Activated T-helper 17 cell treated with anti-CD3 and anti-CD28 coated beads, Interleukin-2, amount 50 U/mL, for 72 hours (primary cell): ENCODE data around the gene SYT7. TPM values are rescaled to one million over a fixed set of nuclear protein-coding genes. Genes with fewer than 3 reads are reported as not detected.

Experiments used
- ATAC-seq: fragments of 150-1000 bp; cut with Tn5 transposase; replicated peaks from 2 replicates; pipeline ENCODE4 v1.10.0; 2021; ENCODE audit warnings: mild to moderate bottlenecking, moderate library complexity
- H3K27ac Mint-ChIP-seq: one replicate; pipeline ENCODE4 v1.8.0; 2022; ENCODE audit warnings: mixed read lengths
- H3K27me3 Mint-ChIP-seq: one replicate; pipeline ENCODE4 v1.8.0; 2022; ENCODE audit warnings: mixed read lengths
- H3K36me3 Mint-ChIP-seq: one replicate; pipeline ENCODE4 v1.8.0; 2022; ENCODE audit warnings: low read depth, mild to moderate bottlenecking, mixed read lengths
- H3K4me1 Mint-ChIP-seq: one replicate; pipeline ENCODE4 v1.8.0; 2022; ENCODE audit warnings: mixed read lengths
- H3K4me3 Mint-ChIP-seq: one replicate; pipeline ENCODE4 v1.8.0; 2022; ENCODE audit warnings: mild to moderate bottlenecking, mixed read lengths
- H3K9me3 Mint-ChIP-seq: one replicate; pipeline ENCODE4 v1.8.0; 2022; ENCODE audit warnings: mixed read lengths
- total RNA-seq, 2 donors: library from RNA; stranded (reverse); gene quantifications; one replicate each; pipeline ENCODE4 v1.2.3, GENCODE V29; 2022

Gene SYT7
- total RNA-seq, 2 donors from 2014 or later = 0.19 TPM; not detected in 1

GRCh38 chr11:61598374-61598773 is 17.5 kb upstream of the SYT7 start:
- Mint-ChIP-seq H3K27me3 (peaks cover 27% of the 10 kb centered on the region), H3K36me3 (no peaks in the 10 kb centered on the region), H3K4me3 (no peak overlapping the region), H3K27ac (no peak overlapping the region), H3K4me1 (no peaks in the 10 kb centered on the region), H3K9me3 (no peaks in the 10 kb centered on the region)
- ATAC-seq = no peak

GRCh38 chr11:61596990-61597389 is 16.1 kb upstream of the SYT7 start:
- Mint-ChIP-seq H3K4me1 (no peaks in the 10 kb centered on the region), H3K4me3 (no peak overlapping the region), H3K27ac (no peak overlapping the region), H3K27me3 (peaks cover 35% of the 10 kb centered on the region), H3K36me3 (no peaks in the 10 kb centered on the region), H3K9me3 (no peaks in the 10 kb centered on the region)
- ATAC-seq = no peak

GRCh38 chr11:61596542-61596941 is 15.7 kb upstream of the SYT7 start:
- ATAC-seq = no peak
- H3K27me3 Mint-ChIP-seq = peaks cover 40% of the 10 kb centered on the region
- no peak overlapping the region for H3K4me3 Mint-ChIP-seq
- no peaks in the 10 kb centered on the region for H3K9me3 Mint-ChIP-seq
- no peak overlapping the region for H3K27ac Mint-ChIP-seq
- no peaks in the 10 kb centered on the region for H3K4me1 Mint-ChIP-seq
- H3K36me3 Mint-ChIP-seq = no peaks in the 10 kb centered on the region

GRCh38 chr11:61594907-61595257 is 14.0 kb upstream of the SYT7 start:
- ATAC-seq = no peak
- Mint-ChIP-seq H3K27me3 (peaks cover 40% of the 10 kb centered on the region), H3K27ac (no peak overlapping the region), H3K4me3 (no peak overlapping the region), H3K9me3 (no peaks in the 10 kb centered on the region), H3K36me3 (no peaks in the 10 kb centered on the region), H3K4me1 (no peaks in the 10 kb centered on the region)

- no peaks in the 10 kb centered on the region for H3K36me3 Mint-ChIP-seq
Observed at GRCh38 chr11:61593151-61593550, 12.3 kb upstream of the SYT7 start.

GRCh38 chr11:61592176-61592575 is 11.3 kb upstream of the SYT7 start:
- Mint-ChIP-seq H3K9me3 (no peaks in the 10 kb centered on the region), H3K36me3 (no peaks in the 10 kb centered on the region), H3K27ac (no peak overlapping the region), H3K27me3 (peaks cover 35% of the 10 kb centered on the region), H3K4me1 (peaks cover 6% of the 10 kb centered on the region), H3K4me3 (no peak overlapping the region)
- ATAC-seq = no peak

More at GRCh38 chr11:61593151-61593550, 12.3 kb upstream of the SYT7 start:
- no peak overlapping the region for H3K4me3 Mint-ChIP-seq
- H3K27me3 Mint-ChIP-seq = peaks cover 43% of the 10 kb centered on the region
- H3K9me3 Mint-ChIP-seq = no peaks in the 10 kb centered on the region
- H3K27ac Mint-ChIP-seq = no peak overlapping the region
- no peak for ATAC-seq
- peaks cover 6% of the 10 kb centered on the region for H3K4me1 Mint-ChIP-seq

GRCh38 chr11:61589961-61590360 is 9.1 kb upstream of the SYT7 start:
- Mint-ChIP-seq H3K27ac (no peak overlapping the region), H3K36me3 (no peaks in the 10 kb centered on the region), H3K4me3 (peak overlapping the region; percentile 76), H3K27me3 (peaks cover 35% of the 10 kb centered on the region), H3K4me1 (peaks cover 6% of the 10 kb centered on the region), H3K9me3 (no peaks in the 10 kb centered on the region)
- no peak for ATAC-seq

- H3K4me1 Mint-ChIP-seq = peaks cover 6% of the 10 kb centered on the region
- peak overlapping the region; percentile 56 for H3K27ac Mint-ChIP-seq
- H3K9me3 Mint-ChIP-seq = no peaks in the 10 kb centered on the region
- peak; percentile 20 for ATAC-seq
- no peaks in the 10 kb centered on the region for H3K36me3 Mint-ChIP-seq
- peak overlapping the region; percentile 76 for H3K4me3 Mint-ChIP-seq
- peaks cover 30% of the 10 kb centered on the region for H3K27me3 Mint-ChIP-seq
Observed at GRCh38 chr11:61588728-61589191, 7.9 kb upstream of the SYT7 start.

GRCh38 chr11:61587951-61588727 is 7.3 kb upstream of the SYT7 start:
- ATAC-seq = peak; percentile 78
- H3K4me3 Mint-ChIP-seq = peak overlapping the region; percentile 76
- H3K4me1 Mint-ChIP-seq = peaks cover 6% of the 10 kb centered on the region
- H3K27ac Mint-ChIP-seq = peak overlapping the region; percentile 56
- peaks cover 27% of the 10 kb centered on the region for H3K27me3 Mint-ChIP-seq
- H3K36me3 Mint-ChIP-seq = no peaks in the 10 kb centered on the region
- no peaks in the 10 kb centered on the region for H3K9me3 Mint-ChIP-seq

- no peaks in the 10 kb centered on the region for H3K9me3 Mint-ChIP-seq
- H3K4me3 Mint-ChIP-seq = peak overlapping the region; percentile 76
- no peak overlapping the region for H3K27ac Mint-ChIP-seq
- H3K36me3 Mint-ChIP-seq = no peaks in the 10 kb centered on the region
- peak; percentile 54 for ATAC-seq
- peaks cover 26% of the 10 kb centered on the region for H3K27me3 Mint-ChIP-seq
- H3K4me1 Mint-ChIP-seq = peaks cover 6% of the 10 kb centered on the region
Observed at GRCh38 chr11:61587541-61587941, 6.7 kb upstream of the SYT7 start.

- Mint-ChIP-seq H3K27ac (no peak overlapping the region), H3K27me3 (peaks cover 27% of the 10 kb centered on the region), H3K9me3 (no peaks in the 10 kb centered on the region), H3K4me1 (peaks cover 12% of the 10 kb centered on the region), H3K4me3 (no peak overlapping the region), H3K36me3 (no peaks in the 10 kb centered on the region)
- ATAC-seq = no peak
Observed at GRCh38 chr11:61586792-61587430, 6.0 kb upstream of the SYT7 start.

- no peak overlapping the region for H3K4me3 Mint-ChIP-seq
- H3K27ac Mint-ChIP-seq = no peak overlapping the region
- H3K9me3 Mint-ChIP-seq = no peaks in the 10 kb centered on the region
- H3K27me3 Mint-ChIP-seq = peaks cover 23% of the 10 kb centered on the region
- no peak for ATAC-seq
- H3K36me3 Mint-ChIP-seq = no peaks in the 10 kb centered on the region
- H3K4me1 Mint-ChIP-seq = peaks cover 17% of the 10 kb centered on the region
Observed at GRCh38 chr11:61585115-61585514, 4.2 kb upstream of the SYT7 start.

- peak overlapping the region; percentile 54 for H3K27ac Mint-ChIP-seq
- H3K4me1 Mint-ChIP-seq = peaks cover 11% of the 10 kb centered on the region
- ATAC-seq = no peak
- peak overlapping the region; percentile 70 for H3K4me3 Mint-ChIP-seq
- H3K9me3 Mint-ChIP-seq = no peaks in the 10 kb centered on the region
- no peaks in the 10 kb centered on the region for H3K36me3 Mint-ChIP-seq
- H3K27me3 Mint-ChIP-seq = peaks cover 28% of the 10 kb centered on the region
Observed at GRCh38 chr11:61581931-61582330, 1.1 kb upstream of the SYT7 start.

GRCh38 chr11:61580271-61580888 is 496 bp downstream of the SYT7 start:
- H3K9me3 Mint-ChIP-seq = no peaks in the 10 kb centered on the region
- peak; percentile 3 for ATAC-seq
- H3K4me3 Mint-ChIP-seq = peak overlapping the region; percentile 53
- no peak overlapping the region for H3K27ac Mint-ChIP-seq
- no peaks in the 10 kb centered on the region for H3K36me3 Mint-ChIP-seq
- H3K4me1 Mint-ChIP-seq = peaks cover 11% of the 10 kb centered on the region
- peaks cover 28% of the 10 kb centered on the region for H3K27me3 Mint-ChIP-seq
